Endothelial cell (in vitro differentiated cells): Measurements from ENCODE around the gene NCKAP1. TPM values are rescaled to one million over a fixed set of nuclear protein-coding genes. Genes with fewer than 3 reads are reported as not detected.
"Not testable (repeated sequence)": the region's sequence is repeated elsewhere in the genome, so short reads cannot be mapped to it uniquely, and the experiment has no call there.

Experiments
- DNase-seq: peaks from one replicate; pipeline ENCODE4 v3.0.0; 2021; ENCODE audit warnings: low spot score
- H3K27ac Mint-ChIP-seq: one replicate; pipeline ENCODE4 v1.8.0; 2021; ENCODE audit warnings: mixed read lengths, inconsistent platforms; ENCODE audit not compliant: unreplicated experiment
- H3K27me3 Mint-ChIP-seq: one replicate; pipeline ENCODE4 v1.8.0; 2021; ENCODE audit warnings: mild to moderate bottlenecking, moderate library complexity, mixed read lengths, inconsistent platforms; ENCODE audit not compliant: unreplicated experiment
- H3K36me3 Mint-ChIP-seq: one replicate; pipeline ENCODE4 v1.8.0; 2021; ENCODE audit warnings: mild to moderate bottlenecking, low read depth, mixed read lengths, inconsistent platforms; ENCODE audit not compliant: unreplicated experiment
- H3K4me1 Mint-ChIP-seq: one replicate; pipeline ENCODE4 v1.8.0; 2021; ENCODE audit warnings: mild to moderate bottlenecking, mixed read lengths, inconsistent platforms; ENCODE audit not compliant: unreplicated experiment
- H3K4me3 Mint-ChIP-seq: one replicate; pipeline ENCODE4 v1.8.0; 2021; ENCODE audit warnings: mild to moderate bottlenecking, mixed read lengths, inconsistent platforms; ENCODE audit not compliant: unreplicated experiment
- H3K9me3 Mint-ChIP-seq: one replicate; pipeline ENCODE4 v1.8.0; 2021; ENCODE audit warnings: mixed read lengths, inconsistent platforms; ENCODE audit not compliant: unreplicated experiment
- CTCF ChIP-seq: fragments of 200-600 bp; sonication (generic); IDR thresholded peaks from one replicate; pipeline ENCODE4 v1.5.0; 2021; ENCODE audit warnings: antibody characterized with exemption; ENCODE audit not compliant: unreplicated experiment
- total RNA-seq: library from RNA; stranded (reverse); fragmentation: NEBNext Ultra II Directional; extraction: Animal tissue kit (Norgen Biotek cat#: 25700); gene quantifications from one replicate; pipeline ENCODE4 v1.2.1, GENCODE V29; 2021; ENCODE audit not compliant: unreplicated experiment

NCKAP1 gene
- total RNA-seq, 1 donor from 2014 or later = 171 TPM

GRCh38 chr2:182971820-182972547, 66.3 kb downstream of the NCKAP1 start:
- peaks cover 4% of the 10 kb centered on the region for H3K27me3 Mint-ChIP-seq
- TF ChIP-seq CTCF = no peak
- DNase-seq = no peak
- H3K9me3 Mint-ChIP-seq = no peaks in the 10 kb centered on the region
- peak overlapping the region; percentile 33 for H3K27ac Mint-ChIP-seq
- peaks cover 40% of the 10 kb centered on the region for H3K36me3 Mint-ChIP-seq
- H3K4me3 Mint-ChIP-seq = no peak overlapping the region
- H3K4me1 Mint-ChIP-seq = peaks cover 55% of the 10 kb centered on the region

GRCh38 chr2:182970486-182970885, 67.8 kb downstream of the NCKAP1 start:
- no peak for DNase-seq
- peaks cover 49% of the 10 kb centered on the region for H3K36me3 Mint-ChIP-seq
- no peaks in the 10 kb centered on the region for H3K9me3 Mint-ChIP-seq
- peaks cover 5% of the 10 kb centered on the region for H3K27me3 Mint-ChIP-seq
- TF ChIP-seq CTCF = no peak
- H3K4me1 Mint-ChIP-seq = peaks cover 55% of the 10 kb centered on the region
- H3K4me3 Mint-ChIP-seq = no peak overlapping the region
- H3K27ac Mint-ChIP-seq = peak overlapping the region; percentile 92

GRCh38 chr2:182968493-182968892, 69.8 kb downstream of the NCKAP1 start:
- no peaks in the 10 kb centered on the region for H3K9me3 Mint-ChIP-seq
- peaks cover 5% of the 10 kb centered on the region for H3K27me3 Mint-ChIP-seq
- H3K4me1 Mint-ChIP-seq = peaks cover 40% of the 10 kb centered on the region
- H3K4me3 Mint-ChIP-seq = no peak overlapping the region
- no peak for TF ChIP-seq CTCF
- no peak for DNase-seq
- H3K27ac Mint-ChIP-seq = no peak overlapping the region
- H3K36me3 Mint-ChIP-seq = peaks cover 45% of the 10 kb centered on the region

GRCh38 chr2:182966356-182966755, 71.9 kb downstream of the NCKAP1 start:
- Mint-ChIP-seq H3K36me3 (peaks cover 43% of the 10 kb centered on the region), H3K4me1 (peaks cover 33% of the 10 kb centered on the region)
- not testable (repeated sequence) for H3K27me3 Mint-ChIP-seq, H3K4me3 Mint-ChIP-seq, H3K9me3 Mint-ChIP-seq, H3K27ac Mint-ChIP-seq, DNase-seq

- DNase-seq = no peak
- Mint-ChIP-seq H3K4me1 (peaks cover 2% of the 10 kb centered on the region), H3K36me3 (peaks cover 43% of the 10 kb centered on the region), H3K4me3 (no peak overlapping the region), H3K9me3 (no peaks in the 10 kb centered on the region), H3K27ac (no peak overlapping the region), H3K27me3 (peaks cover 1% of the 10 kb centered on the region)
- no peak for TF ChIP-seq CTCF
Measured at GRCh38 chr2:182962641-182963040, 75.6 kb downstream of the NCKAP1 start.

DNA sequence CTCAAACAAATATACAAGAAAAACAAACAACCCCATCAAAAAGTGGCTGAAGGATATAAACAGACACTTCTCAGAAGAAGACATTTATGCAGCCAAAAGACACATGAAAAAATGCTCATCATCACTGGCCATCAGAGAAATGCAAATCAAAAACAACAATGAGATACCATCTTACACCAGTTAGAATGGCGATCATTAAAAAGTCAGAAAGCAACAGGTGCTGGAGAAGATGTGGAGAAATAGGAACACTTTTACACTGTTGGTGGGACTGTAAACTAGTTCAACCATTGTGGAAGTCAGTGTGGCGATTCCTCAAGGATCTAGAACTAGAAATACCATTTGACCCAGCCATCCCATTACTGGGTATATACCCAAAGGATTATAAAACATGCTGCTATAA, 77.4 kb downstream of the NCKAP1 start:
- DNase-seq, H3K27ac Mint-ChIP-seq, H3K9me3 Mint-ChIP-seq, H3K27me3 Mint-ChIP-seq, H3K4me1 Mint-ChIP-seq: not testable (repeated sequence)
- Mint-ChIP-seq H3K4me3 (peak overlapping the region; percentile 73), H3K36me3 (peaks cover 33% of the 10 kb centered on the region)
